ENCODE results near the gene FBXO2.

GRCh38 chr1:11671544-11672286 lies 17.5 kb upstream of the FBXO2 start:
- TF ChIP-seq SMC3 (IDR thresholded peaks at IDR 0.05; ENCODE audit: low read depth, low read length): no peak
- no peak for TF ChIP-seq MXI1 (IDR thresholded peaks at IDR 0.05; ENCODE audit: borderline replicate concordance, low read depth, low read length)
- no peak for TF ChIP-seq CTCF (conservative IDR thresholded peaks at IDR 0.05; ENCODE audit: low read depth, low read length)
- no peak for TF ChIP-seq USF2 (IDR thresholded peaks at IDR 0.05; ENCODE audit: low read depth, low read length)
- TF ChIP-seq MAZ (IDR thresholded peaks at IDR 0.05; ENCODE audit: borderline replicate concordance, low read depth, low read length): no peak
- no peak for TF ChIP-seq CEBPB (IDR thresholded peaks at IDR 0.05; ENCODE audit: low read depth, low read length)
- TF ChIP-seq, protein P1, sequence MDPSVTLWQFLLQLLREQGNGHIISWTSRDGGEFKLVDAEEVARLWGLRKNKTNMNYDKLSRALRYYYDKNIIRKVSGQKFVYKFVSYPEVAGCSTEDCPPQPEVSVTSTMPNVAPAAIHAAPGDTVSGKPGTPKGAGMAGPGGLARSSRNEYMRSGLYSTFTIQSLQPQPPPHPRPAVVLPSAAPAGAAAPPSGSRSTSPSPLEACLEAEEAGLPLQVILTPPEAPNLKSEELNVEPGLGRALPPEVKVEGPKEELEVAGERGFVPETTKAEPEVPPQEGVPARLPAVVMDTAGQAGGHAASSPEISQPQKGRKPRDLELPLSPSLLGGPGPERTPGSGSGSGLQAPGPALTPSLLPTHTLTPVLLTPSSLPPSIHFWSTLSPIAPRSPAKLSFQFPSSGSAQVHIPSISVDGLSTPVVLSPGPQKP (IDR thresholded peaks at IDR 0.05; ENCODE audit: borderline replicate concordance, low read depth, low read length): no peak

All from IMR-90 (cell line).